Measurements from ENCODE around the gene NDEL1. TPM values are rescaled to one million over a fixed set of nuclear protein-coding genes. Genes with fewer than 3 reads are reported as not detected.

NDEL1 gene
- total RNA-seq, 1 donor from 2014 or later, result 74.1 TPM

GRCh38 chr17:8489841-8490240 is 54.2 kb downstream of the NDEL1 start:
- ATAC-seq (no peak), DNase-seq (no peak)
- Histone ChIP-seq H3K27me3 (ENCODE audit: low read depth) (no peaks in the 10 kb centered on the region), H3K36me3 (peaks cover 69% of the 10 kb centered on the region), H3K27ac (no peak overlapping the region), H3K9me3 (no peaks in the 10 kb centered on the region), H3K4me3 (no peak overlapping the region), H3K4me1 (no peaks in the 10 kb centered on the region)
- no peak for TF ChIP-seq CTCF (IDR thresholded peaks at IDR 0.05)
- intact Hi-C loops (cut with DNase I), result no loop called here

DNA sequence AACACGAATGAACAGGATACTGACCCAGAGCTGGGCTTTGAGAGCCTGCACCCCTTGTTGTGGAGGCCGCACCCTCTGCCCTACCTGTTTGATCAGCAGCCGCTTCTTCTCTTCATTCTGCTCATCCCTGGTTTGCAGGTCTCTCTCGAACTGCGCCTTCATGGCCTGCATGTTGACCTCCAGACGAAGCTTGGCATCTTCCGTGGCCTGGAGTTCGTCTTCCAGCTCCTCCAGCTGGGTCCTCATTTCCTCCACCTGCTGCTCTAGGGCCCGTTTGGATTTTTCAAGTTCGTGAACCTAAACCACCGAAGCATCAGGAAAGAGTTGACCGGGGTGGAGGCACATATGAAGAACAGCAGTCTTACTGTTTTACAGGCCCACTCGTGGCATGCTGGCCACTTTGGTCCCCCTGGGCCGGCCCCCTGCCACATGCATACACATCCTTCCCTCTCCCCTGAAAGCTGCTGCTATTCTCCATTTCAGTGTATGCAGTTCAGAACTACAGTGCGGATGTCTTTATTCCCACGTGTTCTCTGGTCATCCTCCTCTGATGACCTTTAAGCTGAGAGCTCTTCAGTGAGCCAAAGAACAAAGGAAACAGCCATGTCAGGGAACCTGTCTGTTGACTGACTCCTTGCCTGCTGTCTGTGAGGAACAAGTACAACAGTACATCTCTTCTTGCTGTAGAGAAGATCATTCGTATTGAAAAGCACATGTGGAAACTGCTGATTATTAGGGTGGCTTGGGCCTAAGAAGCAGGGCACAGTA is 54.8 kb downstream of the NDEL1 start:
- no peaks in the 10 kb centered on the region for H3K27me3 ChIP-seq (ENCODE audit: low read depth)
- no peaks in the 10 kb centered on the region for H3K9me3 ChIP-seq
- no peaks in the 10 kb centered on the region for H3K4me1 ChIP-seq
- H3K27ac ChIP-seq, result no peak overlapping the region
- no peak for ATAC-seq
- no peak overlapping the region for H3K4me3 ChIP-seq
- peaks cover 73% of the 10 kb centered on the region for H3K36me3 ChIP-seq
- no peak for DNase-seq
- intact Hi-C loops (cut with DNase I), result no loop called here
- TF ChIP-seq CTCF (IDR thresholded peaks at IDR 0.05), result no peak

GRCh38 chr17:8492121-8492520 is 56.4 kb downstream of the NDEL1 start:
- no peak overlapping the region for H3K27ac ChIP-seq
- no peak overlapping the region for H3K4me3 ChIP-seq
- H3K36me3 ChIP-seq, result peaks cover 85% of the 10 kb centered on the region
- intact Hi-C loops (cut with DNase I), result no loop called here
- H3K27me3 ChIP-seq (ENCODE audit: low read depth), result no peaks in the 10 kb centered on the region
- no peak for TF ChIP-seq CTCF (IDR thresholded peaks at IDR 0.05)
- no peaks in the 10 kb centered on the region for H3K9me3 ChIP-seq
- no peaks in the 10 kb centered on the region for H3K4me1 ChIP-seq
- ATAC-seq (no peak), DNase-seq (no peak)

DNA sequence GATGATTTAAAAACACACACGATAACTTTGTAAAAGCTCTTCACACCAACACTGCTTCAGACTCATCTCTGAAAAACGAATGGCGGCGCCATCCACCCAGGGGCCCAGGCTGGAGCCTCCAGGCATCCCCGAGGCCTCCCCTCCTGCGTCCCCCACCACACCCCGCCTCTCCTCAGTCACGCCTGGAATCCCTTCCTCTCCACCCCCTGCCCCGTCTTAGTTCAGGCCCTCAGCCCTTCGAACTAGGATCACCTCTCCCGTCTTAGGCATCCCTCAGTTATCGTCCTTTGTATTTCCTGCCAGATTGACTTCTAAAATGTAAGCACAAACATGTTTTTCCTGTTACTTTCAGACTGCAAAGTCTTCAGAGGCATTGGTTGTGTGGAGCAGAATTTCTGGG is 58.3 kb downstream of the NDEL1 start:
- Histone ChIP-seq H3K9me3 (no peaks in the 10 kb centered on the region), H3K27ac (no peak overlapping the region), H3K36me3 (peaks cover 80% of the 10 kb centered on the region), H3K27me3 (ENCODE audit: low read depth) (no peaks in the 10 kb centered on the region), H3K4me3 (no peak overlapping the region), H3K4me1 (no peaks in the 10 kb centered on the region)
- ATAC-seq, result no peak
- TF ChIP-seq CTCF (IDR thresholded peaks at IDR 0.05), result no peak
- intact Hi-C loops (cut with DNase I), result no loop called here
- DNase-seq, result no peak

- Histone ChIP-seq H3K27ac (no peak overlapping the region), H3K36me3 (peaks cover 83% of the 10 kb centered on the region), H3K4me3 (no peak overlapping the region), H3K27me3 (ENCODE audit: low read depth) (no peaks in the 10 kb centered on the region), H3K9me3 (no peaks in the 10 kb centered on the region), H3K4me1 (no peaks in the 10 kb centered on the region)
- TF ChIP-seq CTCF (IDR thresholded peaks at IDR 0.05), result no peak
- no peak for ATAC-seq
- DNase-seq, result no peak
- intact Hi-C loops (cut with DNase I), result no loop called here
Observed at GRCh38 chr17:8494506-8495111, 58.9 kb downstream of the NDEL1 start.

Measured in lower lobe of right lung (tissue), 2 donors.